ENCODE measurements around the gene GABRA4.

The GABRA4 gene

GRCh38 chr4:46977245-46977644 is 16.1 kb downstream of the GABRA4 start:
- no peak for DNase-seq

DNA sequence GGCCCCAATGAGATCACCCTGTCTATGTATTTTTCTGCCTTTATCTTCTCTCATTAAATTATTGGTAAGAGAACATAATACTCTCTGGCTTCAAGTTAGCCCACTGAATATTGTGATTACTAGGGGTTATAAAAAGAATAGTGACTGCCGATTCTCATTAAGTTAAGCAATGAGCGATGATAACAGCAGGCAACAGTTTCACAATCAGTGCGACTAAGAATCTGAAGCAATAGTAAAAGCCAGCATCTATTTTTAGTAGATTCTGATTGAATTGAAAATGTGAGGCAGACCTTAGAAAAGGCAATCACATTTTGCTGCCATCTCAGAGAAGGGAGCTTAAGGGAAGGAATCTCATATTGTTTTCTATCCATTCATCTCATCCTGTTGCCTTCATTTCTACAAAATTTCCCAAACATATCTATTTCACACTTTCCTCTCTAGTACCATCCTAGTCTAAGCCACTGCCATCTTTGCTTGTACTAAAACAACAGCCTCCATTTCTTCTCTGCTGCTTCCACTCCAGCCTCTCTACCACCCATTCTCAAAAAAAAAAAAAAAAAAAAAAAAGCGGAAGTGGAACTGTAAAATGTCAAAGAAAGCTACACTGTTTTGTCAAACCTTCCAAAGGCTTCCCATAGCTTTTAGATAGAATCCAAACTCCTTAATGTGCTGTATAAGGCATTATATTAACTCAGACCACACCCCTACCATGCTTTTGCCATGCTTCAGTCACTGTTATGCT is 17.4 kb downstream of the GABRA4 start:
- DNase-seq = no peak

GRCh38 chr4:46974891-46975543 is 18.4 kb downstream of the GABRA4 start:
- DNase-seq = no peak

DNA sequence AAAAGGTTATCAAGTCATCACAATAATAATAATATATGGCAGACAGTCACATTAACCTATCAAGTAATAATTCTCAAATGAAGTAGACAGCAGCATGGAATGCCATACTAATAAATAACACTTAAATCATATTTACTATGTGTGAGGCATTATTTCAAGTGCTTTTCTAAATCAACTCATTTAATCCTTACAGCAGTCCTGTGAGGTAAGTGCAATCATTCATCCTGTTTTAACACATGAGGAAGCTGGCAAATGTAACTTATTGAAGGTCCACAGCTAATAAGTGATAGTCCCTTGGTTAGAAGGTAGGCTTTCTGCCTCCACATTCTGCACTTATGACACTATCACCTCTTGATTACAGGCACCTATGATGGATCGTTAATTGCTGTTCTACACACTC is 24.5 kb downstream of the GABRA4 start:
- DNase-seq = no peak

DNA sequence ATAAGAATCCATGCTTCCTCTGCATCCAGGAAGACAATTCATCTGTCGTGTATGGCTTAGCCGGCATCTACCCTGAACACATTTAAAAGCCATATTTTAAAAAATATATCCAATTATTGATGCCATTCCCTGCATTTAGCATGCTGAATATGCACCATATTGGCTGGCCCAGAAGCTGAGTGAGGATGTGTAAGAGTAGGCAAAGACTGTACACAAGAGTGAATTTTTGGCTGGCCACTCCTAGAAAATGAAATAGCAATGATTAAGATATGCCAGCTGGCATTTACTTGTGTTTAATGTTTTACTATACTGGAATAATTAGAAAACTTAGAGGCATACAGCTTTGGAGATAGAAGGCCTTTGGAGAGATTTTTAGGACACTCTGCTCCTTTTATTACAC is 25.8 kb downstream of the GABRA4 start:
- DNase-seq = no peak

- no peak for DNase-seq
Observed at GRCh38 chr4:46958742-46959488, 34.5 kb downstream of the GABRA4 start.

GRCh38 chr4:46956451-46956850 is 36.9 kb downstream of the GABRA4 start:
- DNase-seq = no peak

GRCh38 chr4:46955601-46956000 is 37.8 kb downstream of the GABRA4 start:
- DNase-seq = no peak

DNA sequence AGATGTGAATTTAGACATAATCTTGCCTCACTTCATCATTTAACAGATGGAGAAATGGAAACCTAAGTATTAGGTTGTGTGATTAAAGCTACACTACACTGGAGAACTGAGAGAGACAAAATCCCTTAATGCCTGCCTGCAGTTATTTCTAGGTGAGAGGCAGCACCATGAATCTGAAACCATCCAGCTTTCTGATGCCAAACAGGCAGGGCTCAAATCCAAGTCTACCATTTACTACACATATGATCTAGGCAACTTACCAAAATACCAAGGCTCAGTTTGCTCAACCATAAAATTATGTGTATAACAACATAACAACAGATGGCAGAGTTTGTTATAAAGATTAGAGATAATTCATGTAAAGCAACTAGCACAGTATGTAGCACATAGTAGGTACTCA is 38.7 kb downstream of the GABRA4 start:
- no peak for DNase-seq

DNA sequence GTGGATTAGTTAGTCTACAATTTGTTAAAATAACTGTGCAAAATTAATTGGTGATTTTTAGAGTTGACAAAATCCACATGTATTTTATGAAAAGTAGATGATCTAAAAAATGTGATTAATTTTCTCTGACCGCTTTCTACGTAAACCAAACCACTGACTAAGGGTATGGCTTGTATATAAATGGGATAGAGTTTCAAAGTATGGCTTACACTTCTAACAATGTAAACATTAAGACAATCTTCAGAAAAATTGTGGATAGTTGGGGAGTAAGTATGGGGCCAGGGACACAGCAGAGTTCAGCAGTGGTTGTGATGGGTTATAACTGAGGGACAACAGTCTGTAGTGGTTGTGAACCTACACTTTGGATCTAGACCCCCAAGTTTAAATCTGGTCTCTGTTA is 39.8 kb downstream of the GABRA4 start:
- DNase-seq = no peak

GRCh38 chr4:46952451-46952850 is 40.9 kb downstream of the GABRA4 start:
- DNase-seq = no peak

DNA sequence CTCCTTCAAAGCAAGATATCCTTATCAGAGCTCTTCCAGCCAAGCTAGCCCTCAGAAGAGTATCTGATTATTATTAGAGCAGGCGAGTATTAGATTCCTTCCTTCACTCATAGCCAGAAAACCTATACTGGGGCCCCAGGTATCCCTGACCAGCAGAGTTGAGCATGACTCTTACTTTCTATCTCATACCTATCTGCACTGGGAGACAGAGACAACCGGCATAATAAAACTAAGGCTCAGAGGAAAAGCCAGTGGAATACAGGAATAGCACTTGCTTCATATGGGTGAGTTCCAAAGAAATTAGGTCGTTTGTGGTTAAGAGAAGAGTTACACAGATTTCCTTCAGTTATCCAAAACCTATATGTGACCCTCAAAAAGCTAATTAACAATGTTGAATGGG is 42.6 kb downstream of the GABRA4 start:
- no peak for DNase-seq

DNA sequence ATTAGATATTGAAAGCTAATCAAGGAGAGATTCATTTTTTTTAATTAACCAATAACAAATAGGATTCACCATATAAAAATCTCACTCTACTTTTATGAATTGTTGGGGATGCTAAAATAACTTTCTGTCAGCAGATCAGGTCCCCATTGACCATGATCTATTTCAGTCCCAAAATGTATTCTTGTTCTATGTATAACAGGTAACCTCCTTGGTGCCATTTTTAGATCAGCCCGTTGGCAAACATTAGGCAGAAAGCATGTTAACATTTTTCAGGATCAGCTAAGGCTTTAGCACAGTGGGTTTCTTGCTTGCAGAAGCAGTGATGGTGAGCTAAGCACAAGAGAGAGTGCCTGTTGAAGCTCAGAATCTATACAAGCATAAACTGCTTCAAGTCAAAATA is 43.6 kb downstream of the GABRA4 start:
- no peak for DNase-seq

DNA sequence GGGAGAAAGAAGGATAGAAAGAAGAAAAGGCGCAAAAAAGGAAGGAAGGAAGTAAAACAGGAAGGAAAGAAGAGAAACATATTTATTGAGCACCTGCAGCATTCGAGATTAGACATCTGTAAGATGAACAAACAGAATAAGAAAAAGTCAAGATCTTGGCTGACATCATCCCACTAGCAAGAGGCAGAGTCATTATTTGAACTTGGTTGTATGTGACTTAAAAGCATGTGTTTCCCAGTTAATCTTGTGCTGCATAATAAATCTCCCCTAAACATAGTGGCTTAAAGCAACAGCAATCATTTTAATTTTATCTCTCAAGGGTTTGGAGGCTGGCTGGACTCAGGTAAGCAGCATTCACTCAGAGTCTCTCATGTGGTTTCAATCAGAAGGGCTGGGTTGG is 45.8 kb downstream of the GABRA4 start:
- DNase-seq = no peak

DNA sequence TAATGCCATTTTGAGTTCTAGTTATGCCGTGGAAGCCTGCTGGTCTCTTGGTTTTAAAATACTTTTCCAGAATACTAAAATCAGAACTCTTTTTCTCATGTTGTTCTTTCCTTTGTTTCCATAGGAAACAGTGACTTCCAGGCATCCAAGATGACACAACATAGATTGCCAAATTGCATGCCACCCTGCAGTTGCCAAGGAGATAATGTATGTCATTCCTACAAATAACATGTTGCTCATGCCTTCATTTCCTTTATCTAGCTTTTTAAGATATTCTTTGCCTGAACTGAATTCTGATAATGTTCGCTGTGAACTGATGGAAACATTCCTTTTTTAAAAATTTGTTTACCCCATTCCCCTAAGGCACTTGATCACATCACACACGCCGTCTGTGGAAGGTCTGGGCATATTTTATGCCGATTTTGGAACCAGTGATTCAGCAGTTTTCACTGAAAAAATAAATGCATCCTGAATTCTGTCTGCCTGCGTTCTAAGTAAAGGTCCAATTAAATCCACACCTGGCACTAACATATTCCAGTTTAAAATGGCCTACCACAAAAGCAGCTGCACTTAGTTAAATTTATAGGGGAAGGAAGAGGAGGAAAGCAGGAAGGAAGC is 46.4 kb downstream of the GABRA4 start:
- DNase-seq = no peak

GRCh38 chr4:46945062-46945461 is 48.3 kb downstream of the GABRA4 start:
- DNase-seq = no peak

GRCh38 chr4:46944345-46944744 is 49.0 kb downstream of the GABRA4 start:
- no peak for DNase-seq

GRCh38 chr4:46937493-46937892 is 55.9 kb downstream of the GABRA4 start:
- no peak for DNase-seq

- DNase-seq = no peak
Observed at GRCh38 chr4:46934726-46935125, 58.7 kb downstream of the GABRA4 start.

GRCh38 chr4:46933686-46934085 is 59.7 kb downstream of the GABRA4 start:
- DNase-seq = no peak

GRCh38 chr4:46931981-46932380 is 61.4 kb downstream of the GABRA4 start:
- no peak for DNase-seq

GRCh38 chr4:46930891-46931290 is 62.5 kb downstream of the GABRA4 start:
- no peak for DNase-seq

DNA sequence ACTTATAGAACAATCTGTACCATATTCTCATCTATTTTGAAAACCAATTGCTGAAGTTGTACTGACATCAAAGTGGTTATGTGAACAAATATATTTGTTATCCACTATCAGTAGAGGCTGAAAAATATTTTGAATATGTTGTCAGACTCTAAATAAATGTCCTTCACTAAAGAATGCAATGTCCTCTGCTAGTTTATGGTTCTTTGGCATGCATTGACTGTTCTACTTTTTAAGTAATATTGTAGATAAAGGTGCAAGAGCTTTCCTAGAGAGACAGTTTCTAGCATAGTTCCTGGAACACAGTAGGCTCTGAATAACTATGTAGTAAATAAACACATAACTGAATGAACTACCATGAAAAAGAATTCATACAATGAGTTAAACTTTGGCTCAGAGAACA is 66.2 kb downstream of the GABRA4 start:
- no peak for DNase-seq
